Activated CD8-positive, alpha-beta T cell treated with anti-CD3 and anti-CD28 coated beads for 36 hours (primary cell): Measurements from ENCODE around the gene GPR85. TPM values are rescaled to one million over a fixed set of nuclear protein-coding genes. Genes with fewer than 3 reads are reported as not detected.

ENCODE experiments used
- ATAC-seq: fragments of 200-7000 bp; cut with Tn5 transposase; one replicate; pipeline ENCODE4 v1.10.0; 2021; ENCODE audit warnings: mild to moderate bottlenecking, moderate library complexity
- CTCF ChIA-PET: fragments of 350-600 bp; sonication (Branson Sonifier 250); formaldehyde crosslinking; loops from one replicate; lab custom pipeline; 2021; ENCODE audit warnings: antibody characterized with exemption; lab: Charles Lee
- POLR2A ChIA-PET: fragments of 350-600 bp; sonication (Branson Sonifier 250); formaldehyde crosslinking; loops from one replicate; lab custom pipeline; 2021; ENCODE audit warnings: antibody characterized with exemption; lab: Charles Lee
- DNase-seq: peaks from one replicate; pipeline ENCODE4 v3.0.0-alpha.2; 2020
- H3K27ac Mint-ChIP-seq: one replicate; pipeline ENCODE4 v1.8.0; 2021; ENCODE audit warnings: mild to moderate bottlenecking, mixed read lengths
- H3K27me3 Mint-ChIP-seq: one replicate; pipeline ENCODE4 v1.8.0; 2021; ENCODE audit warnings: mixed read lengths
- H3K36me3 Mint-ChIP-seq: one replicate; pipeline ENCODE4 v1.8.0; 2021; ENCODE audit warnings: low read depth, mixed read lengths
- H3K4me1 Mint-ChIP-seq: one replicate; pipeline ENCODE4 v1.8.0; 2021; ENCODE audit warnings: low read depth, mixed read lengths
- H3K4me3 Mint-ChIP-seq: one replicate; pipeline ENCODE4 v1.8.0; 2021; ENCODE audit warnings: mild to moderate bottlenecking, moderate library complexity, mixed read lengths
- H3K9me3 Mint-ChIP-seq: one replicate; pipeline ENCODE4 v1.8.0; 2021; ENCODE audit warnings: mixed read lengths
- CTCF ChIP-seq: fragments of 200-600 bp; IDR thresholded peaks from one replicate; pipeline ENCODE4 v1.8.0; 2022; ENCODE audit warnings: antibody characterized with exemption, mild to moderate bottlenecking
- intact Hi-C: fragments of 100-400 bp; cut with micrococcal nuclease; formaldehyde crosslinking; loops from one replicate; pipeline ENCODE4 v1.10.0; 2022
- total RNA-seq, 2 experiments: library from RNA; stranded (reverse); gene quantifications; one replicate each; pipeline ENCODE4 v1.2.3, GENCODE V29; 2021

GPR85 gene
- total RNA-seq, 2 experiments from 2014 or later, result not detected

GRCh38 chr7:113078331-113078730, 8.3 kb downstream of the GPR85 start:
- ChIA-PET CTCF (no interaction called here), POLR2A (interaction anchor here (0.6 to 1.0 kb wide), 2 partner anchors 8 to 17 kb away, joined by 3 read pairs; partner anchors contain the start of gene GPR85)
- H3K4me1 Mint-ChIP-seq, result no peaks in the 10 kb centered on the region
- no peak overlapping the region for H3K4me3 Mint-ChIP-seq
- H3K27ac Mint-ChIP-seq, result no peak overlapping the region
- DNase-seq, result no peak
- no peak for ATAC-seq
- TF ChIP-seq CTCF, result no peak
- no peaks in the 10 kb centered on the region for H3K36me3 Mint-ChIP-seq
- peaks cover 17% of the 10 kb centered on the region for H3K27me3 Mint-ChIP-seq
- intact Hi-C loops, result no loop called here
- no peaks in the 10 kb centered on the region for H3K9me3 Mint-ChIP-seq

- TF ChIP-seq CTCF, result no peak
- DNase-seq, result no peak
These were observed 9.9 kb downstream of the GPR85 start for GRCh38 chr7:113076703-113077102.

GRCh38 chr7:113071465-113071864, 15.2 kb downstream of the GPR85 start:
- ChIA-PET POLR2A (no interaction called here), CTCF (no interaction called here)
- no peak for DNase-seq
- intact Hi-C loops, result no loop called here
- no peak for ATAC-seq
- Mint-ChIP-seq H3K4me1 (no peaks in the 10 kb centered on the region), H3K27me3 (peaks cover 13% of the 10 kb centered on the region), H3K4me3 (no peak overlapping the region), H3K36me3 (no peaks in the 10 kb centered on the region), H3K27ac (no peak overlapping the region), H3K9me3 (no peaks in the 10 kb centered on the region)
- no peak for TF ChIP-seq CTCF

More at GRCh38 chr7:113076703-113077102, 9.9 kb downstream of the GPR85 start:
- H3K4me1 Mint-ChIP-seq, result no peaks in the 10 kb centered on the region
- H3K27ac Mint-ChIP-seq, result no peak overlapping the region
- no peaks in the 10 kb centered on the region for H3K36me3 Mint-ChIP-seq
- intact Hi-C loops, result no loop called here
- peaks cover 15% of the 10 kb centered on the region for H3K27me3 Mint-ChIP-seq
- ATAC-seq, result no peak
- H3K4me3 Mint-ChIP-seq, result no peak overlapping the region
- ChIA-PET CTCF (no interaction called here), POLR2A (no interaction called here)
- H3K9me3 Mint-ChIP-seq, result no peaks in the 10 kb centered on the region

- DNase-seq (no peak), ATAC-seq (no peak)
- no peak overlapping the region for H3K27ac Mint-ChIP-seq
- H3K4me3 Mint-ChIP-seq, result no peak overlapping the region
- no peaks in the 10 kb centered on the region for H3K9me3 Mint-ChIP-seq
- H3K36me3 Mint-ChIP-seq, result no peaks in the 10 kb centered on the region
- ChIA-PET CTCF (no interaction called here), POLR2A (no interaction called here)
- intact Hi-C loops, result no loop called here
- no peak for TF ChIP-seq CTCF
- H3K4me1 Mint-ChIP-seq, result no peaks in the 10 kb centered on the region
- H3K27me3 Mint-ChIP-seq, result peaks cover 8% of the 10 kb centered on the region
These were observed 24.1 kb downstream of the GPR85 start for GRCh38 chr7:113062499-113062898.

GRCh38 chr7:113060100-113060499, 26.5 kb downstream of the GPR85 start:
- Mint-ChIP-seq H3K36me3 (no peaks in the 10 kb centered on the region), H3K27ac (no peak overlapping the region), H3K27me3 (peaks cover 8% of the 10 kb centered on the region), H3K4me3 (no peak overlapping the region), H3K9me3 (no peaks in the 10 kb centered on the region), H3K4me1 (no peaks in the 10 kb centered on the region)
- intact Hi-C loops, result no loop called here
- POLR2A ChIA-PET, result no interaction called here
- CTCF ChIA-PET, result interaction anchor here (0.7 kb wide), 1 partner anchor 115 kb away, joined by 3 read pairs; no protein-coding TSS in a partner anchor
- DNase-seq (no peak), ATAC-seq (no peak)
- TF ChIP-seq CTCF, result no peak
